Left ventricle myocardium superior (tissue), 1 donor: Measurements from ENCODE around the gene MYBPC2. TPM values are rescaled to one million over a fixed set of nuclear protein-coding genes. Genes with fewer than 3 reads are reported as not detected.
A peak's percentile ranks its signal among the peaks of the same experiment; 100 is the strongest.
"Not testable (repeated sequence)": the region's sequence is repeated elsewhere in the genome, so short reads cannot be mapped to it uniquely, and the experiment has no call there.

Experiments
- ATAC-seq: fragments of 200-7000 bp; cut with Tn5 transposase; one replicate; pipeline ENCODE4 v1.9.1; 2020; ENCODE audit warnings: mild to moderate bottlenecking, moderate library complexity
- DNase-seq: peaks from one replicate; pipeline ENCODE4 v3.0.0-alpha.2; 2020
- intact Hi-C: fragments of 100-400 bp; cut with micrococcal nuclease; formaldehyde crosslinking; loops from one replicate; pipeline ENCODE4 v1.11.0; 2022
- total RNA-seq: library from RNA; stranded (reverse); fragmentation: NEBNext Ultra II Directional; extraction: Animal tissue kit (Norgen Biotek cat#: 25700); gene quantifications from one replicate; pipeline ENCODE4 v1.2.1, GENCODE V29; 2021
- donor health status: DM: no; HTN: yes; CAD: no; lungs with severe emphysema.

Gene MYBPC2
- total RNA-seq, 1 donor from 2014 or later = 0.12 TPM

GRCh38 chr19:50422397-50423278 lies 10.1 kb upstream of the MYBPC2 start:
- ATAC-seq = no peak

GRCh38 chr19:50423279-50424113 lies 9.2 kb upstream of the MYBPC2 start:
- DNase-seq = no peak
- no peak for ATAC-seq
- intact Hi-C loops = no loop called here

More at GRCh38 chr19:50422397-50423278, 10.1 kb upstream of the MYBPC2 start:
- DNase-seq = no peak
- intact Hi-C loops = no loop called here

- DNase-seq (no peak), ATAC-seq (no peak)
- intact Hi-C loops = no loop called here
These were observed 7.1 kb upstream of the MYBPC2 start for GRCh38 chr19:50425581-50425980.

- ATAC-seq (no peak), DNase-seq (no peak)
- intact Hi-C loops = no loop called here
These were observed 5.3 kb upstream of the MYBPC2 start for GRCh38 chr19:50427318-50427925.

GRCh38 chr19:50427997-50428425 lies 4.7 kb upstream of the MYBPC2 start:
- ATAC-seq (peak; percentile 63), DNase-seq (peak; percentile 89)
- intact Hi-C loops = no loop called here

- no peak for ATAC-seq
- intact Hi-C loops = no loop called here
- DNase-seq = no peak
These were observed 3.8 kb upstream of the MYBPC2 start for GRCh38 chr19:50428772-50429463.

GRCh38 chr19:50430888-50431342 lies 1.8 kb upstream of the MYBPC2 start:
- intact Hi-C loops = no loop called here
- ATAC-seq = no peak
- no peak for DNase-seq

- ATAC-seq (peak; percentile 94), DNase-seq (peak; percentile 90)
- intact Hi-C loops = no loop called here
These were observed 1.1 kb upstream of the MYBPC2 start for GRCh38 chr19:50431343-50432220.

GRCh38 chr19:50433201-50434180 lies 799 bp downstream of the MYBPC2 start:
- ATAC-seq (no peak), DNase-seq (no peak)
- intact Hi-C loops = no loop called here

GRCh38 chr19:50434525-50434924 lies 1.8 kb downstream of the MYBPC2 start:
- ATAC-seq (no peak), DNase-seq (no peak)
- intact Hi-C loops = no loop called here

GRCh38 chr19:50435221-50435620 lies 2.5 kb downstream of the MYBPC2 start:
- no peak for ATAC-seq
- intact Hi-C loops = no loop called here
- DNase-seq = no peak

GRCh38 chr19:50435627-50436026 lies 2.9 kb downstream of the MYBPC2 start:
- intact Hi-C loops = no loop called here
- no peak for DNase-seq
- ATAC-seq = no peak

- ATAC-seq = no peak
- intact Hi-C loops = no loop called here
- no peak for DNase-seq
These were observed 5.3 kb downstream of the MYBPC2 start for GRCh38 chr19:50437862-50438449.

- DNase-seq, intact Hi-C loops, ATAC-seq: not testable (repeated sequence)
These were observed 6.4 kb downstream of the MYBPC2 start for GRCh38 chr19:50439130-50439529.

GRCh38 chr19:50444059-50444458 lies 11.4 kb downstream of the MYBPC2 start:
- DNase-seq (no peak), ATAC-seq (no peak)
- intact Hi-C loops = no loop called here

- DNase-seq (no peak), ATAC-seq (no peak)
- intact Hi-C loops = no loop called here
These were observed 14.4 kb downstream of the MYBPC2 start for GRCh38 chr19:50447053-50447452.

GRCh38 chr19:50447750-50448149 lies 15.1 kb downstream of the MYBPC2 start:
- DNase-seq = no peak
- intact Hi-C loops = no loop called here
- ATAC-seq = no peak
